ENCODE results near the gene RNLS.

RNLS gene

DNA sequence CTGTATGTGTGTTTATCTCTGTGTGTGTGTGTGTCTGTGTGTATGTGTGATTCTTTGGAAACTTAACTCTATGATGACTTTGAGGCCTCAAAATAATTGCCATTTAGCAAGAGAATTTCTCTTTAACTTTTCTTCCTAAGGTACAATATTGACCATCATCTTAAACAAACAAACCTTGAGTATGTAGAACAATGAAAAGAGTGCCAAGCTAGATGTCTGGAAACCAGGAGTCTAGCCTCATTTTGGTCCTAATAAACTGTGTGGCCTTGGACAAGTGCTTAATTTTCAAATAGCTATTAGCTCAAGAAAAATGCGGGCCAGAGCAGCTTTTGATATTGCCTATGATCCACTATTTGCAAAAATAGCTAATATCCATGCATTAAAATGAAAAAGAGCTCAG lies 119.3 kb downstream of the RNLS start:
- no peak overlapping the region for H3K4me3 ChIP-seq (ENCODE audit: low read depth, low read length)
- TF ChIP-seq, protein P1, sequence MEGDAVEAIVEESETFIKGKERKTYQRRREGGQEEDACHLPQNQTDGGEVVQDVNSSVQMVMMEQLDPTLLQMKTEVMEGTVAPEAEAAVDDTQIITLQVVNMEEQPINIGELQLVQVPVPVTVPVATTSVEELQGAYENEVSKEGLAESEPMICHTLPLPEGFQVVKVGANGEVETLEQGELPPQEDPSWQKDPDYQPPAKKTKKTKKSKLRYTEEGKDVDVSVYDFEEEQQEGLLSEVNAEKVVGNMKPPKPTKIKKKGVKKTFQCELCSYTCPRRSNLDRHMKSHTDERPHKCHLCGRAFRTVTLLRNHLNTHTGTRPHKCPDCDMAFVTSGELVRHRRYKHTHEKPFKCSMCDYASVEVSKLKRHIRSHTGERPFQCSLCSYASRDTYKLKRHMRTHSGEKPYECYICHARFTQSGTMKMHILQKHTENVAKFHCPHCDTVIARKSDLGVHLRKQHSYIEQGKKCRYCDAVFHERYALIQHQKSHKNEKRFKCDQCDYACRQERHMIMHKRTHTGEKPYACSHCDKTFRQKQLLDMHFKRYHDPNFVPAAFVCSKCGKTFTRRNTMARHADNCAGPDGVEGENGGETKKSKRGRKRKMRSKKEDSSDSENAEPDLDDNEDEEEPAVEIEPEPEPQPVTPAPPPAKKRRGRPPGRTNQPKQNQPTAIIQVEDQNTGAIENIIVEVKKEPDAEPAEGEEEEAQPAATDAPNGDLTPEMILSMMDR (IDR thresholded peaks at IDR 0.05; ENCODE audit: low read depth, low read length, missing control alignments) = no peak
- DNase-seq (ENCODE audit: low read depth) = no peak

DNA sequence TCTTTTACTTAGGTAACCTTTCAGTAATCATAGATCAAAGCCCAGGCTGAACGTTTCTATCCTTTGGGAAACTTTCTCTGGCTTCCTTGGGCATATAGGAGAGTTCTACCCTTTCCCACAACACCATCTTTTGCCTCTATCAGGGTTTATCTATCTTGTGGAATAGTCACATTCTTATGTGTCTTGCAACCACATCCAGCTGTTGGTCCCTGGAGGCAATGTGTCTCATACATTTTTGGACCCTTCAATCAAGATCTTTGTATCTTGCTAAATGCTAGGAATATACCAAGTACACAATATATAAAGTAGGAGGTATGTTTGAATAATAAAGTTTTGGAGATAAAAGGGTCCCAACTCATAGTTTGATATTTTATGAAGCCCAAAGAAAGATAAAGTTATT lies 121.7 kb downstream of the RNLS start:
- no peak overlapping the region for H3K4me3 ChIP-seq (ENCODE audit: low read depth, low read length)
- no peak for DNase-seq (ENCODE audit: low read depth)
- TF ChIP-seq, protein P1 (IDR thresholded peaks at IDR 0.05; ENCODE audit: low read depth, low read length, missing control alignments) = no peak

DNA sequence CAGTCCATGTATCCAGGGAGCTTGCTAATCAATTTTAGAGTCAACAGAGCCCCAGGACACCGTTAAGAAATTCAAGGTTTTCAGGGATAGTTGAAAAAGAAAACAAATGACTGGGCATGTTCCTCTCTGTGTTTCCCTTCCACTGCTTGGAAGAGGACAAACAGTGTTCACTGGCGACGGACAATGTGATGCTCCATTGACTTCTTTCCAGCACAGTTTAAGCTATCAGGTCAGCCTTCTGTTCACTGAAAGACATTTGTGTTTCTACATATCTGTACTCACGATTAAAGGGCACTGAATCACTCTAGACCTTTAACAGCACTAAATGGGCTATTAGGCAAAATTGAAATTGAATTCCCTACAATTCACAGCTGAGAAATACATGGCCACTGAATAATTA lies 123.6 kb downstream of the RNLS start:
- no peak overlapping the region for H3K4me3 ChIP-seq (ENCODE audit: low read depth, low read length)
- DNase-seq (ENCODE audit: low read depth) = no peak
- TF ChIP-seq, protein P1 (IDR thresholded peaks at IDR 0.05; ENCODE audit: low read depth, low read length, missing control alignments) = no peak

DNA sequence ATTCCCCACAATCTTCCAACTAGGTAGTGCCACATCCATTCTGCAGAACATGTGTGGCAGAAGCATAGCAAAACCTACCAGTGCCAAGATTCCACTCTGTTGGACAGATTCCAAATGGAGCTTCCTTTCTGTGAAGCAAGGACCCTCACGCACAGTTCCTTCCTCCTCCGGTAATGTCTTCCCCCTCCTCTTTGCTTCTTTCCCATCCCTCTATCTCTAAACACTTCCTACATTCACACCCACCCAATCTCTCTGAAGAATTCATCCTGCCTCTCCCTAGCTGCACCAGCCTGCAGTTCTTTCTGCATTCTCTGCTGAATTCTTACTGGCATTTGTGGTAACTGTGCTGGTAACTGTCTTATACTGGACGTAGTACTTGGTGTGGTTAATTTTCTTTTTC lies 124.9 kb downstream of the RNLS start:
- H3K4me3 ChIP-seq (ENCODE audit: low read depth, low read length) = no peak overlapping the region
- DNase-seq (ENCODE audit: low read depth) = no peak
- TF ChIP-seq, protein P1 (IDR thresholded peaks at IDR 0.05; ENCODE audit: low read depth, low read length, missing control alignments) = no peak

DNA sequence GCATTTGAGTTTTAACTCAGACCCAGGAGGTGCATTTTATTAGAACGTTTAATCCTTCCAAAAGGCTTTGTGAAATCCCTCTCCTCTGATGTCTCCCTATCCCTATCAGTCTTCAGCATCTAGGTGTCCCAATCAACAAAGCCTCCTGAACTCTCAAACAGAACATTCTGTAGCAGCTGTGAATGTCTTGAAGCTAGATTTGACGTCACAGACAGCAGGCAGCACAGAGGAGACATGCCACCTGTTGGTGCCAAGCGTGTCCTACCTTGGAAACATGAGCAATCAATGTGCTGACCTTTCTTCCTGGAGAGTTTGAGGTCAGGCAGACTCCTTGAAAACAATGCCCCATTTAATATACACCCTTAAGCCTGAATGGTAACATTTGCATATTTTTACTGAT lies 125.5 kb downstream of the RNLS start:
- TF ChIP-seq, protein P1 (IDR thresholded peaks at IDR 0.05; ENCODE audit: low read depth, low read length, missing control alignments) = no peak
- H3K4me3 ChIP-seq (ENCODE audit: low read depth, low read length) = no peak overlapping the region
- no peak for DNase-seq (ENCODE audit: low read depth)

DNA sequence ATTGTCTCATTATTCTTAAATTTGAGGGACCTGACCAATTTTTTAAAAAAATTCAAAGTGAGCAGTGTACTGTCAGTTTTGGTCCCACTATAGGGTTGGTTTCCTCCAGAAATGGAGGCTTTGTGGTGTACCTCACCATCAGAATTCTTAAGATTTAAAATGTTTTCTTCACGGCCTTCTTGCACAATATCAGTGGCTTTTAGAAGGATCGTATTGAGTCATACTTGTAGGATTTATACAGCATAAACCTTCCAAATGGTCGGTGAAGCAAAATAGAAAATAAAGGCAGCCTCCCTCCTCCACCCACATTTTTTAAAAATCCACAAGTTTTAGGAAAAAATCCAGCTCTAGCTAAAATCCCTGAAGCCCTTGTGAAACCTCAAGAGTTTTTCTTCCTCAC lies 126.4 kb downstream of the RNLS start:
- TF ChIP-seq, protein P1 (IDR thresholded peaks at IDR 0.05; ENCODE audit: low read depth, low read length, missing control alignments) = no peak
- no peak for DNase-seq (ENCODE audit: low read depth)
- no peak overlapping the region for H3K4me3 ChIP-seq (ENCODE audit: low read depth, low read length)

DNA sequence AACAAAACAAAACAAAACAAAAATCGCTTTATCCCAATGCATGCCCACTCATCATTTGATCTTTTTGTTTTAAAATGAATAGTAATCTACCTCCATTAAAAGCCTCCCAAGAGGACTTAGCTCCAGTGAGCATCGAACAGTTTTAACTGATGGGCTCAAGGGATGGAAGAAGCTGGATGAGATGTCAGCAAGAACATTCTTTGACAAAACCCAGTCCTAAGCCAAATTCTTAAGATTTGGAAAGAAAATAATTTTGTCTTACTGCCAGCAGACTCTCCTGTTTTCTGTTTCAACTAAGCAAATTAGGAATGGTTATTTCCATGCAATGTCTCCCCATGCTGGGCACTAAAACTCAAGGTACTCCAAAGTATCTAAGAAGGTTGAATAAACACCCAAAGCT lies 127.3 kb downstream of the RNLS start:
- no peak overlapping the region for H3K4me3 ChIP-seq (ENCODE audit: low read depth, low read length)
- TF ChIP-seq, protein P1 (IDR thresholded peaks at IDR 0.05; ENCODE audit: low read depth, low read length, missing control alignments) = no peak
- no peak for DNase-seq (ENCODE audit: low read depth)

All from GM12864 (cell line).